Measurements from ENCODE around the gene COL27A1. TPM values are rescaled to one million over a fixed set of nuclear protein-coding genes. Genes with fewer than 3 reads are reported as not detected.

COL27A1 gene
- total and polyA plus RNA-seq, 8 donors = 15.8 to 180 (median 147) TPM

DNA sequence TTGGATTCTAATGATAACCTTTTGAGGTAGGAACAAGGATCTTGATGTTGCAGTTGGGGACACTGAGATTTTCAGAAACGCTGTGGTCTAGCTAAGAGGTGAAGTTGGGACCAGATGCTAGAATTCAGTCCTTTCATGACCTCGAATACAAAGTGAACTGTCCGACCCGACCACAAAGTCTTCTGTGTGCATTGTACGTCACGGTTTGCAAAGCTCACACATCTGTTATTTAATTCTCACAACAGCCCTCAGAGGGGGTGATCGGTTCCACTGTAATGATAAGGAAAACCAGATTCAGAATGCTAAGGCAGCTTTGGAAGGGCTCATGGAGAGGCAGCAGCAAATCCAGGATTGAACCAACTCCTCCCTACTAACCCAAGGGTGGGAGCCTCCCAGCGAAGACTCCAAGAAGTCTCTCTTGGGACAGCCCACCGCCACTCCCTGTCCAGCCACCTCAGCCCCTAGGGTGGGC, 39.6 kb upstream of the COL27A1 start:
- H3K9me3 ChIP-seq = no peaks in the 10 kb centered on the region
- H3K4me3 ChIP-seq = no peak overlapping the region
- intact Hi-C loops (cut with DNase I) = no loop called here
- H3K27ac ChIP-seq = no peak overlapping the region
- H3K27me3 ChIP-seq = peaks cover 0 to 5% of the 10 kb centered on the region in 2 donors
- peaks cover 0 to 5% of the 10 kb centered on the region in 2 donors for H3K4me1 ChIP-seq
- peak in 1 of 4 donors; percentile 2 for DNase-seq
- TF ChIP-seq, protein P1, sequence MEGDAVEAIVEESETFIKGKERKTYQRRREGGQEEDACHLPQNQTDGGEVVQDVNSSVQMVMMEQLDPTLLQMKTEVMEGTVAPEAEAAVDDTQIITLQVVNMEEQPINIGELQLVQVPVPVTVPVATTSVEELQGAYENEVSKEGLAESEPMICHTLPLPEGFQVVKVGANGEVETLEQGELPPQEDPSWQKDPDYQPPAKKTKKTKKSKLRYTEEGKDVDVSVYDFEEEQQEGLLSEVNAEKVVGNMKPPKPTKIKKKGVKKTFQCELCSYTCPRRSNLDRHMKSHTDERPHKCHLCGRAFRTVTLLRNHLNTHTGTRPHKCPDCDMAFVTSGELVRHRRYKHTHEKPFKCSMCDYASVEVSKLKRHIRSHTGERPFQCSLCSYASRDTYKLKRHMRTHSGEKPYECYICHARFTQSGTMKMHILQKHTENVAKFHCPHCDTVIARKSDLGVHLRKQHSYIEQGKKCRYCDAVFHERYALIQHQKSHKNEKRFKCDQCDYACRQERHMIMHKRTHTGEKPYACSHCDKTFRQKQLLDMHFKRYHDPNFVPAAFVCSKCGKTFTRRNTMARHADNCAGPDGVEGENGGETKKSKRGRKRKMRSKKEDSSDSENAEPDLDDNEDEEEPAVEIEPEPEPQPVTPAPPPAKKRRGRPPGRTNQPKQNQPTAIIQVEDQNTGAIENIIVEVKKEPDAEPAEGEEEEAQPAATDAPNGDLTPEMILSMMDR (IDR thresholded peaks at IDR 0.05) = no peak
- no peak for ATAC-seq
- H3K36me3 ChIP-seq = no peaks in the 10 kb centered on the region

DNA sequence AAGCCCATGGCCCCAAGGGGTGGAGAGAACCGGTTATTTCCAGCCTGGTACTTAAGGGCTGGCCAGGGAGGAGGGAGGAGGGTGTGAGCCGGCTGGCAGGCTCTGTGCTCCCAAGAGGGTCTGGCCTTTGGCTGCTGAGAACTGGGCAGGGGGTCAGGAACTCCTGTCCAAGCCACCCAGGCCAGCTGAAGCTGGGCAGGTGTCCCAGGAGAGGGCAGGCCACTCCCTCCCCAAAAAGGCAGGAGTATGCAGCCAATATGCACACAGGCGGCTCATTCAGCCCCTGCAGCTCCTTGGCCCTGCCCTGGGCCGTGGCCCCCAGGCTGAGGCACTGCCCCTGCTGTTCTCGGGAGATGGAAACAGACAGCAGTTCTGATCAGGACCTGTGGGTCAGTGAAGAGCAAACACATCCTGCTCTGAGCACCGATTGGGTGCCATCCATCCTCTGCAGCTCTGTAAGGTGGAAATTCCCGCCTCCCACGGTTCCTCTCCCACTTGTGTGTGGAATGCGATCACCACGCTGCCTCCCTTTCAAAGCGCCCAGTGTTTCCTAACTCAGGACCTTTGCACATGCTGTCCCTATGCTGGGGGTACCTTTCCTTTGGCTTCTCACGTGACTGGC, 39.1 kb upstream of the COL27A1 start:
- ATAC-seq (no peak), DNase-seq (peak in 1 of 4 donors; percentile 28)
- intact Hi-C loops (cut with DNase I) = no loop called here
- Histone ChIP-seq H3K27ac (no peak overlapping the region), H3K4me3 (no peak overlapping the region), H3K27me3 (peaks cover 0 to 5% of the 10 kb centered on the region in 2 donors), H3K36me3 (no peaks in the 10 kb centered on the region), H3K9me3 (no peaks in the 10 kb centered on the region), H3K4me1 (peaks cover 0 to 5% of the 10 kb centered on the region in 2 donors)
- TF ChIP-seq, protein P1 (IDR thresholded peaks at IDR 0.05) = no peak

DNA sequence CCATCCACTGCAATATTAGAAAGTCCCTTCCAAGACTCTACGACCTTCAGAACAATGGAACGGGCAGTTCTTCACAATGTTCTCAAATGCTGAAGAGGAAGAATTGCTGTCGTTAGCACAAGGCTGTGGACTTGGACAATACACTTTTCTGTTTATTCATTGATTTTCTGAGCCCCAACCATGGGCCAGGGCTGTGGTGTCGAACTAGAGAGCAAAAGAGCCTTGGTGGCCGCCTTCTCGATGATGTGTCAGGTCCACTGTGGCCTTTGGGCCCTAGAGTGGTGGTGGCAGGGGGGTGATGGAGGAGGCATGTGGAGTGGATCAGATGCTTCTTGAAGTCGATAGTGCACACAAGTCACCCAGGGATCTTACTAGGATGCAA, 37.7 kb upstream of the COL27A1 start:
- ATAC-seq (no peak), DNase-seq (peak in 1 of 4 donors; percentile 22)
- no peak overlapping the region for H3K4me3 ChIP-seq
- intact Hi-C loops (cut with DNase I) = no loop called here
- H3K4me1 ChIP-seq = peaks cover 0 to 5% of the 10 kb centered on the region in 2 donors
- no peaks in the 10 kb centered on the region for H3K36me3 ChIP-seq
- TF ChIP-seq, protein P1 (IDR thresholded peaks at IDR 0.05) = no peak
- H3K27me3 ChIP-seq = peaks cover 0 to 5% of the 10 kb centered on the region in 2 donors
- no peak overlapping the region for H3K27ac ChIP-seq
- H3K9me3 ChIP-seq = no peaks in the 10 kb centered on the region

DNA sequence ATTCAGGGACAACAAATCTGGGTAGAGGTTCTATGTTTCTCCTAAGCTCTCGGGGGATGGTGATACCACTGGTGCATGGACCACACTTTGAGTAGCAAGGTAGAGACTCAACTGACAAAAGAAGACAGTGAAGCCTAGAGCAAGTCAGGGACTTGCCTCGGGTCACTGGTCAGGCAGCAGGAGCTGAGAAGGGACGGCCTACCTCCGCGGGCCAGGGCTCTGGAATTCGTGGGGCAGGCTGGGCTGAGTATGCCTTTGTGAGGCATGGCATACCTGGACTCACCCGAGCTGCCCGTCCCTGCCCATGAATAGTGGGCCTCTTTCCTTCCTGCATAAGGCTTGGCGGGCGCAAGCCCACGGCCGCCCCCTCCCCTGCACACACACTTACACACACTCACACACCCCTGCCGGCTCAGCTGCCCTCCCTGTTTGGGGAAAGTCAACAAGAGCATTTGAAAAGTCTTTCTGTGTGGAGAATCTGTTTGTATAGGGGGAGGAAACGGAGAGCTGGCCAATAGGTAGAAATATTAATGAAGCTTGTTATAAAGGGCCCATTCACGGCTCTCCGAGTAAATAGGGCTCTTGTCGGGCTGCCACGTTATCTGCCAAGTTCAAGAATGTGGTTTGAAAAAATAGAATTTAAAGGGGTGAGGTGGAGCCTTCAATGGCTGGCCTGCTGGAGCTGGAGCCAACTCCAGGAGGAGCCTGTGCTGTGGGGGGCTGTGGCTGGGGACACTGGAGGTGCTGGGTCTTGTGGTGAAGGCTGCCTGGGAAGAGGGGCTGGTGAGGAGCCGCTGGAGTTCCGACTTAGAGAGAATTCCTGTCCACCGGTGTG, 37.1 kb upstream of the COL27A1 start:
- TF ChIP-seq, protein P1 (IDR thresholded peaks at IDR 0.05) = no peak
- no peak overlapping the region for H3K4me3 ChIP-seq
- H3K27ac ChIP-seq = no peak overlapping the region
- intact Hi-C loops (cut with DNase I) = no loop called here
- no peaks in the 10 kb centered on the region for H3K9me3 ChIP-seq
- H3K27me3 ChIP-seq = peaks cover 0 to 5% of the 10 kb centered on the region in 2 donors
- H3K36me3 ChIP-seq = no peaks in the 10 kb centered on the region
- ATAC-seq (peak; percentile 84), DNase-seq (peak in 2 of 4 donors; percentile 53 to 84)
- H3K4me1 ChIP-seq = peaks cover 0 to 5% of the 10 kb centered on the region in 2 donors
